Measurements from ENCODE around the gene BRD9.
A peak's percentile ranks its signal among the peaks of the same experiment; 100 is the strongest.
"Not testable (repeated sequence)": the region's sequence is repeated elsewhere in the genome, so short reads cannot be mapped to it uniquely, and the experiment has no call there.

The BRD9 gene

GRCh38 chr5:902129-902916 is 9.7 kb upstream of the BRD9 start:
- DNase-seq (ENCODE audit: low read depth), result no peak

- DNase-seq (ENCODE audit: low read depth), result no peak
Measured at GRCh38 chr5:900781-901180, 8.2 kb upstream of the BRD9 start.

DNA sequence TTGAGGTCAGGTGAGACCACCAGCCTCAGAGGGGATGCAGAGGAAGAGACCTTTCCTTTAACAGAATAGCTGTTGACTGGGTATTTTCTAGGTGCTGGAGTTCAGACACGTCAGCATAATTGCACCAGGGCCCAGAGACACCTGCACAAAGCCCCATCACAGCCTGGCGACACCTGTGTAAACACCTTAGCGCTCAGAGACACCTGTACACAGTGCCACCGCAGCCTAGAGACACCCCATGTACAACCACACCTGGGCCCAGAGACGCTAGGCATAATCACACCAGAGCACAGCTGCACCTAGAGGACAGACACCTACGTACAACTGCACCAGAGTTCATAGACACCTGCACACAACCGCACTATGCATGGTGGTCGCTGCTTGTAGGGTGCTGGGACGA is 1.1 kb upstream of the BRD9 start:
- DNase-seq (ENCODE audit: low read depth), result no peak

DNA sequence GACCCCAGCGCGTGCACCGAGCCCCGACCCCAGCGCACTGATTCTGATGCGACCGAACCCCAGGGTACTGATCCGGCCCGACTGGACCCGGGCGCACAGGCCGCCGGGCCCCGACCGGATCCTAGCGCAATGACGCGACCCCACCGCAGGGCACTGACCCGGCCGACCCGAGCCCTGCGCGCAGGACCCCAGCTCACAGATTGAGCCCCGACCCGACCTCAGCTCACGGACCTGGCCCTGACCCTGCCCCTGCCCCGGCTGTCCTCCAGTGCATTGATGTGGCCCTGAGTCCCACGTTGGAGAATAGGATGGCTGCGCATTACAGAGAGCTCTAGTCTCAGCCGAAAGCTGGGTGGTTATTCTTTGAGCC is 521 bp upstream of the BRD9 start:
- DNase-seq (ENCODE audit: low read depth), result no peak

GRCh38 chr5:891837-892393 is 686 bp downstream of the BRD9 start:
- peak; percentile 32 for DNase-seq (ENCODE audit: low read depth)

GRCh38 chr5:891117-891836 is 1.3 kb downstream of the BRD9 start:
- DNase-seq (ENCODE audit: low read depth), result peak; percentile 18

DNA sequence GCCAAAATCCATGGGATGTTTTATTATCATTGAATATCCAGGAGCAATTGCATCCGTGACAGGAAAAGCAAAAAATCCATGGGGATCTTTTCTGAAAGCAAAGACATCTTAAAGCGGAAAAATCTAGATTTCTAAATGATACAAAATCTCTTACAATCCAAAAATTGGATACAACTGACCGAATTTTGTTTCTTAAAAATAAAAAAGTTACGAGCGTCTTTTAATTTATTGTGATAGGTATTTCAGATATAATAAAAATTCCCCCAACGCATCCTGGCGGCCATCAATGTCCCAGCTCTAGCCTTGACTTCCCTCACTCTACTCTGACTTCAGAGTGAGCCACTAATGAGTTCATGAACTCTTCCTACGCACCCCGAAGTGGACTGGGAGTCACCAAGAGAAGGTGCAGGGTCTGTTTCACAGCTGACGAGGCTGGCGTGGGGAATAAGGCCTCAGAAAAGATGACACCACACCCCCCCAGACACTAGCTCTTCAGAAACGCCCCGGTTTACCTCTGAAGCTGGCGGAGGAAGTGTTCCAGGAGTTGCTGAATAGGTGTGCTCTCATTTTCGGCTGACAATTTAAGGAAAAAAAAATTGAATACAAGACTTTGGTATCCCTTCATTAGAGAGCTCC is 3.4 kb downstream of the BRD9 start:
- no peak for DNase-seq (ENCODE audit: low read depth)

DNA sequence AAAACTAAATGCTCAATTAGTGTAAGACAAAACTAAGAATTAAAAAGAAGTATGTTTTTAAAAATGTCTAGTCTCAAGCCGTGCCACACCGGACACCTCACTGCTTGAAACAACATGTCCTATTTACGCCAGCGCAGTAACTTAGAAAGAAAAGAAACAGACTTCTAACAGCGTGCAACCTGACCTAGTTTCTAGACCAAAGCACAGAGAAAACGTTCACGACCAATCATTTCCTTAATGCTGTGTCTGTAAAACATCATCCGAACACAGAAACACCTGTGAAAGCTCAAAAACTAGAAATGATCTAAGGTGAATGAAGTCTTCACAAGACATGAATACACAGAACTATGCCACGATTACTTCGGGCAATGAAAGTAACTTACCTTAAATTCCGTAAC is 4.0 kb downstream of the BRD9 start:
- no peak for DNase-seq (ENCODE audit: low read depth)

- DNase-seq (ENCODE audit: low read depth), result no peak
Measured at GRCh38 chr5:887947-888637, 4.5 kb downstream of the BRD9 start.

DNA sequence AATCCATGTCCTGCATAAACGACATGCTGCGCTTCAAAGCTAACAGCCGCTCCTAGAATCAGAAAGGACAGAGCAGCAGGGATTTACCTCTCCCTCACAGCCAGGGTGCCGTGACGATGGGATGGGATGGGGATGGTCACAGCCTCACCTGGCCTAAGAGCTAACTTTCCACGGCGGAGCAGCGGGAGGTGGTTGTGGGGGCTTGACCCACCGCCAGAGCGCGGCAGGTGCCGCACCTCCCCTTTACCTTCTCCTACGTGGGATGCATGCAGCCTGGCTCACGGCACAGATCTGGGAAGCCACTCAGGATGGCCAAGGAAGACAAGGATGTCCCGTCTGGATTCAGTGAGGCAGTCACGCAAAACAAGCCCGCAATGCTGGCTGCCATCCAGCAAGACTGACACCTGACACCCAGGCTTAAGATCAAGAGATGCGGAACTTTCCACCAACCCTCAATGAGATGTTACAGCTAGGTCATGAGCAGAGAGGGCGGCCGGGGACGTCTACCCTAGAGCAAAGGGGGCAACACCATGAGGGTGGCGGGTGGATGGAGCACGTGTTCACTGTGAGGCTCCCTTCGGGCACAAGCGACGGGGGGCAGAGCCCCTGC is 5.8 kb downstream of the BRD9 start:
- no peak for DNase-seq (ENCODE audit: low read depth)

DNA sequence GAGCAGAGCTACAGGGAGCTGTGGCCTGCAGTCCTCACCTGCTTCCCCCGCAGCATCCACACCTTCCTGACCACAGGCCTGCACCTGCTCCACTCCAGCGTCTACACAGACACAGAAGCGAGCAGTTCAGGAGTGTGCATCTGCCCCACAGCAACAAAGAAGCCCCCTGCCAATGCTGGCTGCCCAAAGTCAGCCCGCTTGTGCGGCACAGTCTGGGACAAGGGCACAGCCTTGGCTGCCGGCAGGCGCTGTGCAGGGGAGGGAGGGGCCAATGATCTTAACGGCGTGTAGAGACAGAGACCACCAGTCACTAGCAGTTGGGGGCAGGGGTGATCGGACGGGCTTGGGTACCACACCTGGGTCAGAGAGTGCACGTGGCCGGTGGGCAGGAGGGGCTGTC is 6.6 kb downstream of the BRD9 start:
- no peak for DNase-seq (ENCODE audit: low read depth)

DNA sequence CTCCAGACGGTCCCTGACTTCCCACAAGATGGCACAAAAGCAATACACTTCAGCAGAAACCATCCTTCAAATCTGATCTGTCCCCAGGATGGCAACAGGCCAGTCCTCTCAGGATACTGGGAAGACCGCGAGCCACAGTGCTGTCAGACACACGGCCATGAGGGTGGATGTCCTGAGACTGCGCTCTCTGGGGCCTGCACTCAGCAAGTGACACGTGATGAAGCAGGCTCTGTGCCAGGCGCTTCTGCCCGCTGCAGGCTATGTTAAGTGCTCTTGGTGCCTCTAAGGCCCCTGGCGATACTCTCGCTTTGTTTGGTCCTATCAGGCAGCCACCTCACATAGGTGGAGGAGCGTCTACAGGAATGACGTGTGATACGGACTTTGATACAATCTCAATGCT is 7.1 kb downstream of the BRD9 start:
- no peak for DNase-seq (ENCODE audit: low read depth)

DNA sequence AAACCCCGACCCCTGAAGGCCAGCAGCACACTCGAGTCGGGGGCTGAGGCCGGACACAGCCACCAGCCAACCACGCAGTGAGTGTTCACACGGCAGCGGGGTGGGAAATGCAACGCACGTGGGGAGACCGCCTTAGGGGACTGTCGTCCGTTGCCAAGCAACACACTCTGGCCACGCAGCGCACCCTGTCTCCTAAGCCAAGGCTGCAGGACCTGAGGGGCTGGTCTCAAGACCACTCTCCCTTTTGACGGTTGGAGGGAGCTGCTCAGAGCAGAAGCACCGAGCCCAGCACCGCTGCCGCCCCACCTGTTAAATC is 7.5 kb downstream of the BRD9 start:
- no peak for DNase-seq (ENCODE audit: low read depth)

GRCh38 chr5:884345-885126 is 8.1 kb downstream of the BRD9 start:
- DNase-seq (ENCODE audit: low read depth), result no peak

DNA sequence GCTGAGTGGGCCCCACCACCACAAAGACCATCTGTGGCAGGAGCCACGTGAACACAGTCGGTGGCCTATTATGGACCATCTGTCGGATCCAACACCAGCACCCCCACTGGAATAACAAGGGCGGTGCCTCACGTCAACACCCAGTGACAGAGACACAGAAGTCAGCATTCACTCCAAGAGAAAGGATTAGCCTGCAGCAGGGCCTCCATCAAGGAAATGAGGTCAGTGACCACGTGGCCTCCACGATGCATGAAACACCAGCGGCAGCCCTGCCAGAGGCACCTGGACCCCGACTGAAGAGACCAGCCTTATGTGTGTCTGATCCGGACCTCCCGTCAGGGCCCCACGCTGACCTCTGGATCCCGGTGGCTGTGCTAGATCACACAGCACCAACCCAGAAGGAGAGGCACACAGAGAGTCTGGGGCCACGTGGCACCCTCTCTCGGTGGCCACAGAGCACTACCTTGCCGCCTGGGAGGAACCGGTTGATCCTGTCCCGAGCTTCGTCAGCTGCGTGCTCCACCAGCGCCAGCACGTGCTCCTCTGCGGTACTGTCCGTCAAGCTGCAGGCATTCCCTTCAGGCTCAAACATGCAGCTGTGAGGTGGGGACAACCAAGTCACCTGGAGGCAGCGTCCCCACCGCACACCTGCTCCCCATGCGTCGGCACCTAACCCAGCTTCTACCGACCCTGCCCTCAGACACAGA is 9.0 kb downstream of the BRD9 start:
- DNase-seq (ENCODE audit: low read depth), result no peak

DNA sequence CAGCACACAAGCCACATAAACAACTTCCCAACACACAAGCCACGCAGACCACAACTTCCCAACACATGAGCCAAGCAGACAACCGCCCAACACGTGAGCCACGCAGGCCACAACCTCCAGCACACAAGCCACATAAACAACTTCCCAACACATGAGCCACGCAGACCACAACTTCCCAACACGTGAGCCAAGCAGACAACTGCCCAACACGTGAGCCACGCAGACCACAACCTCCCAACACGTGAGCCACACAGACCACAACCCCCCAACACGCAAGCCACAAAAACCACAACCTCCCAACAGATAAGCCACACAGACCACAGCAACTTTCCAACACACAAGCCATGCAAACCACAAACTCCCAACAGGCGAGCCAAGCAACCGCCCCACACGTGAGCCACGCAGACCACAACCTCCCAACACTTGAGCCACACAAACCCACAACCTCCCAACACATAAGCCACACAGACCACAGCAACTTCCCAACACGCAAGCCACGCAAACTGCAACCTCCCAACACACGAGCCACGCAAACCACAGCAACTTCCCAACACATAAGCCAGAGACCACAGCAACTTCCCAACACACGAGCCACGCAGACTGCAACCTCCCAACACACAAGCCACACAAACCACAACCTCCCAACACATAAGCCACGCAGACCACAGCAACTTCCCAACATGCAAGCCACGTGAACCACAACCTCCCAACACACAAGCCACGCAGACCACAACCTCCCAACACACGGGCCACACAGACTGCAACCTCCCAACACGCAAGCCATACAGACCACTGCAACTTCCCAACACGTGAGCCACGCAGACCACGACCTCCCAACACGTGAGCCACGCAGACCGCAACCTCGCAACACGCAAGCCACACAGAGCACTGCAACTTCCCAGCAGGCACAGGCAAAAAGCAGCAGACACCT is 10.1 kb downstream of the BRD9 start:
- no peak for DNase-seq (ENCODE audit: low read depth)

DNA sequence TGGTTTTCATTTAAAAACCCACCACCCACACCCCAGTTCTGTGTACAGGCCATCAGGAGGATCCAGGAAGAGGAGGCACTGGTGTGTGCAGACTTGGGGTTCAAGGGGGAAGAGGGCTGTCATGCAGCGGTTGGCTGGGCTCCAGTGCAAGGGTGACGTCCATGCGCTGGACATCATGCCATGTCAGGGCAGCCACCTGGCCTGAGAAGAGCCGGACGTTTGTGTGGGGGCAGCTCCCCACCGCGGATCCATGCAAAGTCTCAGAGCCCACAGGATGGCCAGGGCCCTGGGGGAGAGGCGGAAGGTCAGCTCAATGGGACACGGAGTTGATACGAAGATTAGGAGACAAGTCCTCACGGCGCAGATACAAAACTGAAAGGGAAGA is 11.1 kb downstream of the BRD9 start:
- no peak for DNase-seq (ENCODE audit: low read depth)

- no peak for DNase-seq (ENCODE audit: low read depth)
Measured at GRCh38 chr5:880816-881550, 11.6 kb downstream of the BRD9 start.

DNA sequence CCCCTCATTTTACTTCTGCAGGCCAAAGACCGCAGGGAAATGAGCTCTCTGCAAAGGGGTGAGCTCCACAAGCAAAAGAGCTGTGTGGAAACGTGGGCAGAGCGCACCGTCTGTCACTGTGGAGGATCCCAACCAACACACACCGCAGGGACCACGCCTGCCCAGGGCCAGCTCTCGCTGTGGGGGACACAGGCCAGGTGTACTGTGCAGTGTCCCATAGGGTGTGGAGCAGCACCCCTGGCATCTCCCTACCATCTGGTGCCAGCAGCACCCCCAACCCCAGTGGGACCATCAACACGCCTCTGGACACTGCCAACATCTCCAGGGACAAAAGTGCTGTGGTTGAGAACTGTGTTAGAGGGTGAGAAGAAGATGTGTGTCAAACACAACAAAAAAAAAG is 13.9 kb downstream of the BRD9 start:
- DNase-seq (ENCODE audit: low read depth), result not testable (repeated sequence)
